Urinary bladder (tissue), 2 donors: ENCODE results near the gene POLR2A. TPM values are rescaled to one million over a fixed set of nuclear protein-coding genes. Genes with fewer than 3 reads are reported as not detected.

Experiments
- polyA plus RNA-seq: library from polyadenylated mRNA; stranded (reverse); fragments of 200-250 nt; gene quantifications from one replicate; pipeline ENCODE4 v1.2.3, GENCODE V29; 2013
- small RNA-seq: library from RNA; depleted of rRNA; stranded (forward); fragments of <200 nt; gene quantifications from one replicate; pipeline ENCODE3, GENCODE V24; 2014
- total RNA-seq: library from RNA; depleted of rRNA; stranded (reverse); fragments of >200 nt; gene quantifications from one replicate; pipeline ENCODE4 v1.2.3, GENCODE V29; 2014
- donor health status: healthy.

Gene POLR2A
- total and polyA plus RNA-seq, 2 donors = 32.2 to 52.3 TPM

Small RNAs within 50 kb of the gene (small RNA-seq; reads per million reads assigned to genes)
- gene RF00019 = not detected

Other genes with a start within 250 kb of the POLR2A start
Only the 30 nearest of the 40 such genes appear.
- 11.6 TPM for gene SLC2A4, start 202.6 kb upstream of the POLR2A start, total RNA-seq
- 66.1 TPM for gene SLC2A4, start 202.6 kb upstream of the POLR2A start, polyA plus RNA-seq
- gene YBX2, start 189.7 kb upstream of the POLR2A start, total RNA-seq = 0.37 TPM
- 1.8 TPM for gene YBX2, start 189.7 kb upstream of the POLR2A start, polyA plus RNA-seq
- 123 TPM for gene EIF5A, start 176.7 kb upstream of the POLR2A start, total RNA-seq
- 348 TPM for gene EIF5A, start 176.7 kb upstream of the POLR2A start, polyA plus RNA-seq
- 25.0 TPM for gene GPS2, start 169.0 kb upstream of the POLR2A start, total RNA-seq
- 70.2 TPM for gene GPS2, start 169.0 kb upstream of the POLR2A start, polyA plus RNA-seq
- gene NEURL4, start 155.0 kb upstream of the POLR2A start, total RNA-seq = 20.9 TPM
- 26.0 TPM for gene NEURL4, start 155.0 kb upstream of the POLR2A start, polyA plus RNA-seq
- gene ACAP1, start 147.8 kb upstream of the POLR2A start, total RNA-seq = 1.5 TPM
- 4.3 TPM for gene ACAP1, start 147.8 kb upstream of the POLR2A start, polyA plus RNA-seq
- gene KCTD11, start 132.2 kb upstream of the POLR2A start, total RNA-seq = 3.9 TPM
- gene KCTD11, start 132.2 kb upstream of the POLR2A start, polyA plus RNA-seq = 19.3 TPM
- not detected for gene TMEM95, start 129.2 kb upstream of the POLR2A start, total RNA-seq
- not detected for gene TMEM95, start 129.2 kb upstream of the POLR2A start, polyA plus RNA-seq
- gene TNK1, start 103.3 kb upstream of the POLR2A start, total RNA-seq = 1.2 TPM
- 4.8 TPM for gene TNK1, start 103.3 kb upstream of the POLR2A start, polyA plus RNA-seq
- 14.4 TPM for gene PLSCR3, start 89.8 kb upstream of the POLR2A start, total RNA-seq
- 56.3 TPM for gene PLSCR3, start 89.8 kb upstream of the POLR2A start, polyA plus RNA-seq
- 76.2 TPM for gene TMEM256, start 80.3 kb upstream of the POLR2A start, total RNA-seq
- 113 TPM for gene TMEM256, start 80.3 kb upstream of the POLR2A start, polyA plus RNA-seq
- gene NLGN2, start 76.5 kb upstream of the POLR2A start, total RNA-seq = 8.5 TPM
- 40.9 TPM for gene NLGN2, start 76.5 kb upstream of the POLR2A start, polyA plus RNA-seq
- not detected for gene SPEM1, start 64.0 kb upstream of the POLR2A start, total RNA-seq
- gene SPEM1, start 64.0 kb upstream of the POLR2A start, polyA plus RNA-seq = not detected
- not detected for gene SPEM2, start 58.8 kb upstream of the POLR2A start, total RNA-seq
- gene SPEM2, start 58.8 kb upstream of the POLR2A start, polyA plus RNA-seq = not detected
- not detected for gene SPEM3, start 55.5 kb upstream of the POLR2A start, total RNA-seq
- gene SPEM3, start 55.5 kb upstream of the POLR2A start, polyA plus RNA-seq = not detected
- gene TMEM102, start 48.9 kb upstream of the POLR2A start, total RNA-seq = 3.1 TPM
- 4.0 TPM for gene TMEM102, start 48.9 kb upstream of the POLR2A start, polyA plus RNA-seq
- gene FGF11, start 44.9 kb upstream of the POLR2A start, total RNA-seq = 2.1 TPM
- gene FGF11, start 44.9 kb upstream of the POLR2A start, polyA plus RNA-seq = 0.95 TPM
- 10.7 TPM for gene CHRNB1, start 39.3 kb upstream of the POLR2A start, total RNA-seq
- 15.4 TPM for gene CHRNB1, start 39.3 kb upstream of the POLR2A start, polyA plus RNA-seq
- gene ZBTB4, start 4.7 kb upstream of the POLR2A start, total RNA-seq = 21.1 TPM
- 76.2 TPM for gene ZBTB4, start 4.7 kb upstream of the POLR2A start, polyA plus RNA-seq
- gene SLC35G6, start 2.9 kb upstream of the POLR2A start, total RNA-seq = not detected
- not detected for gene SLC35G6, start 2.9 kb upstream of the POLR2A start, polyA plus RNA-seq
- 8.5 TPM for gene TNFSF12, start 64.7 kb downstream of the POLR2A start, total RNA-seq
- gene TNFSF12, start 64.7 kb downstream of the POLR2A start, polyA plus RNA-seq = 87.2 TPM
- 3.8 TPM for gene TNFSF13, start 74.4 kb downstream of the POLR2A start, total RNA-seq
- gene TNFSF13, start 74.4 kb downstream of the POLR2A start, polyA plus RNA-seq = 22.3 TPM
- gene SENP3, start 77.6 kb downstream of the POLR2A start, total RNA-seq = 34.7 TPM
- gene SENP3, start 77.6 kb downstream of the POLR2A start, polyA plus RNA-seq = 54.6 TPM
- 9.1 TPM for gene CD68, start 95.3 kb downstream of the POLR2A start, total RNA-seq
- gene CD68, start 95.3 kb downstream of the POLR2A start, polyA plus RNA-seq = 73.7 TPM
- 40.2 TPM for gene MPDU1, start 99.5 kb downstream of the POLR2A start, total RNA-seq
- 40.4 TPM for gene MPDU1, start 99.5 kb downstream of the POLR2A start, polyA plus RNA-seq
- gene SOX15, start 105.7 kb downstream of the POLR2A start, total RNA-seq = 1.2 TPM
- gene SOX15, start 105.7 kb downstream of the POLR2A start, polyA plus RNA-seq = 15.3 TPM
- gene FXR2, start 130.5 kb downstream of the POLR2A start, total RNA-seq = 26.2 TPM
- 38.5 TPM for gene FXR2, start 130.5 kb downstream of the POLR2A start, polyA plus RNA-seq
- 24.8 TPM for gene SAT2, start 143.5 kb downstream of the POLR2A start, total RNA-seq
- 116 TPM for gene SAT2, start 143.5 kb downstream of the POLR2A start, polyA plus RNA-seq
- gene SHBG, start 145.8 kb downstream of the POLR2A start, total RNA-seq = 0.32 TPM
- gene SHBG, start 145.8 kb downstream of the POLR2A start, polyA plus RNA-seq = 0.22 TPM
- gene ATP1B2, start 166.6 kb downstream of the POLR2A start, total RNA-seq = 4.9 TPM
- gene ATP1B2, start 166.6 kb downstream of the POLR2A start, polyA plus RNA-seq = 6.4 TPM